ENCODE results near the gene ZFAND5. TPM values are rescaled to one million over a fixed set of nuclear protein-coding genes. Genes with fewer than 3 reads are reported as not detected.

Gene ZFAND5
- total RNA-seq, 1 donor from 2014 or later: 125 TPM

GRCh38 chr9:72326641-72327040 lies 38.4 kb downstream of the ZFAND5 start:
- intact Hi-C loops (cut with micrococcal nuclease): no loop called here

- intact Hi-C loops (cut with micrococcal nuclease): no loop called here
Measured at GRCh38 chr9:72324974-72325373, 40.0 kb downstream of the ZFAND5 start.

DNA sequence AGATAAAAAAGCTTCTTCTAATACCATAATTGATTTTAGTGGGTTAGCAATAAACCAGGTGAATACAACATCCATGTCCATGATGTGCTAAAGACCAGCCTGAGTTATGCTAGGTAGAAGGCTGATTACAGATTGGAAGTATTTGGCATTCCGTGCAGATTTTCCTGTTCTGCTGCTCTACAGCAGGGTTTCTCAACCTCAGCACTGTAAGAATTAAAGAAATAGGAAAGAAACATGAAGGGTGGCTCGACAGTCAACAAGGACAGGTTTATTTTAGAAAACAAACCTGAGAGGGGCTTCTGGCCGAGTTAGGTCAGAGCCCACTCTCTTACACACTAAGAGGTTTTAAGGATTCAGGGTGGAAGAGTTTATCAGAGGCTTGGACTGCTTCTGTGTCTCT lies 42.3 kb downstream of the ZFAND5 start:
- intact Hi-C loops (cut with micrococcal nuclease): no loop called here

GRCh38 chr9:72322259-72322658 lies 42.7 kb downstream of the ZFAND5 start:
- intact Hi-C loops (cut with micrococcal nuclease): no loop called here

DNA sequence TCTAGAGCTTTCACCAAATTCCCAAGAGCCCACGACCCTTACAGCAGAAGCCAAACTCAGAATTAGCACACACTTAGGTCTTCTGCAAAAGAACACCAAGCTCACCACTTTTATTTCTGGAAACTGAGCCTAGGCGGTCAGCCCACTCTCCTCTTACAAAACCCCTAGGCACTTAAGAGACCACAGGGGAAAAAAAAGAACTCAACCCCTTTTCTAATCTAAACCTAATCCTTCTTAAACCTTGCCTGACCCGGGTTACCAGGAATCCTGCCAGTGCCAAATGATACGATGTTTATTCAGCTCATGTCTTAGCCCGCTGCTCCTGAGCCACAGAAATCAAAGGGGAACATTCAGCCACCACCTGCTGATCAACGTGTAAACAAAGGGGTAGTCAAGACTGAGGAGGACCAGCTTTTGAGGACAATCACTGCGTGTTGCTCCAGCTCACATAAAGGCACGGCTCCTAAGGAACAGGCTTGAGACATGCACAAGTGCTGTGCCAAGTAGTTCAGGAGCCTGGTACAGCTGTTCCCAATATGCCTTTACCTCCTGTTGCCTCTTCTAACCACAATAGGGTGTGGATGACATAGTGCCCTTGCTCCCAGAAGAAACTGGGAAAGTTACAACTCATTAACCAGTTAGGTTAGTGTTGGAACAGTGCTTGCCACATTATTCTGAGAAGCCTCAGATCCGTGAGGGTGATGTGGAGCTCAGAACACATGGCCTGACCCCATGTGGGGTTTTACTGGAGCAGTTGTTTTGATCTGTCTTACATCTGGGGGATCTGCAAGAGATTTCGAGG lies 49.3 kb downstream of the ZFAND5 start:
- intact Hi-C loops (cut with micrococcal nuclease): no loop called here

GRCh38 chr9:72315089-72315509 lies 49.9 kb downstream of the ZFAND5 start:
- intact Hi-C loops (cut with micrococcal nuclease): no loop called here

GRCh38 chr9:72313507-72313906 lies 51.5 kb downstream of the ZFAND5 start:
- intact Hi-C loops (cut with micrococcal nuclease): no loop called here

DNA sequence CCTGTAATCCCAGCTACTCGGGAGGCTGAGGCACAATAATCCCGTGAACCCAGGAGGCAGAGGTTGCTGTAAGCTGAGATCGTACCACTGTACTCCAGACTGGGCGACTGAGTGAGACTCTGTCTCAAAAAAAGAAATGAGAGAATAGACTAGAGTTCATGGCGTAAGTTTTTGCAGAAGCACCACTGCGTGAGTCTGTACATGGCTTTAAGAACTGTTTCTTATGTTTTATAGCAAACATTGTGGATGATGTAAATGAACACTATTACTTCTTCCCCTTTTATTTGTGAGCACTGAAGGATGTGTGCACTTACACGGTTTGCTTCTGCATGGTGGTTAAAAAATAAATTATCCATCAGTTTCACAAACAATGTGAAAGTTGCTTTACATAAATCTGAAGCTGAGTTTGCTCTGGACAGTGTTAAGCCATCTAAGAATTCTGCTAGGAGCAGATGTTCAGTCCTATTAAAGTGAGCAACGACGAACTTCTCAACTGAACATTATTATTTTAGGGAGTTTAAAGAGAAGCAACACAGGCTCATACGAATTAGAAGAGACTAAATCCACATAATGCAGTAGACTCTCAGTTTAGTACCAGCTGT lies 52.5 kb downstream of the ZFAND5 start:
- intact Hi-C loops (cut with micrococcal nuclease): no loop called here

- intact Hi-C loops (cut with micrococcal nuclease): no loop called here
Measured at GRCh38 chr9:72309364-72310133, 55.5 kb downstream of the ZFAND5 start.

DNA sequence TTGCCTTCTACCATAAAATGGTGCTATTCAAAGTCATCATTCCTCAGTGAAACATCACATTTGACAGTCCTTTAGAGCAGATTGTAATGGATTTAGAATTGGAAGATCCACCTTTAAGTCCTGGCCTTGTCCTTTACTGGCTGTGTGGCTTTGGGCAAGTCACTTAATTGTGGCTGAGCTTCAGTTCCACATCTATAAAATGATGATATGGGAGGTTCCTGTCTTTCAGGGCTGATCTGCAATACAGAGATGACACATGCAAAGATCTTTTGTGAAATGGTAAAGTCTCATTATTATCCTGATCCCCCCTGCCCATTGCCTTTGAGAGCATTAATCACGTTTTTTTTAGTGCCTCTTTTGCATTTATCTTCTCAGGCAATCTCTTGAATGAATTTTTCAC lies 58.2 kb downstream of the ZFAND5 start:
- intact Hi-C loops (cut with micrococcal nuclease): no loop called here

- intact Hi-C loops (cut with micrococcal nuclease): no loop called here
Measured at GRCh38 chr9:72305707-72306106, 59.3 kb downstream of the ZFAND5 start.

GRCh38 chr9:72305102-72305546 lies 59.9 kb downstream of the ZFAND5 start:
- intact Hi-C loops (cut with micrococcal nuclease): no loop called here

GRCh38 chr9:72304538-72304937 lies 60.5 kb downstream of the ZFAND5 start:
- intact Hi-C loops (cut with micrococcal nuclease): no loop called here

Other genes starting within 250 kb of the ZFAND5 start
- 0.02 TPM in 1 of 2 replicates, not detected in the other for gene GDA, start 215.8 kb downstream of the ZFAND5 start, total RNA-seq
- 0.27 TPM in 1 of 2 replicates, not detected in the other for gene TMC1, start 156.4 kb upstream of the ZFAND5 start, total RNA-seq

Data from T-helper 1 cell treated with Interleukin-12 subunit alpha and Interleukin-12 subunit beta and Interleukin-4 antibody, amounts not matched to agents 30 ng/mL and 1 ng/mL, for 36 hours (primary cell).